H9 (cell line): ENCODE results near the gene PTPRN2. TPM values are rescaled to one million over a fixed set of nuclear protein-coding genes. Genes with fewer than 3 reads are reported as not detected.

Experiments used
- DNase-seq: peaks from one replicate; pipeline ENCODE4 v3.0.0-alpha.2; 2017
- H2AFZ ChIP-seq: one replicate; pipeline ENCODE4 v1.6.1; 2013; ENCODE audit warnings: mild to moderate bottlenecking, low read length, control low read depth, moderate library complexity
- H2AK5ac ChIP-seq: 2 replicates; pipeline ENCODE4 v1.6.1; 2013; ENCODE audit warnings: low read length, control low read depth, mixed read lengths; ENCODE audit not compliant: insufficient read length
- H2BK120ac ChIP-seq: one replicate; pipeline ENCODE4 v1.6.1; 2013; ENCODE audit warnings: low read depth, mild to moderate bottlenecking, low read length, control low read depth, inconsistent platforms; ENCODE audit not compliant: poor library complexity, severe bottlenecking
- H2BK12ac ChIP-seq: 2 replicates; pipeline ENCODE4 v1.6.1; 2013; ENCODE audit warnings: low read length, control low read depth, mixed read lengths, low read depth; ENCODE audit not compliant: insufficient read length
- H2BK15ac ChIP-seq: 2 replicates; pipeline ENCODE4 v1.6.1; 2013; ENCODE audit warnings: low read depth, low read length, control low read depth
- H2BK20ac ChIP-seq: one replicate; pipeline ENCODE4 v1.6.1; 2013; ENCODE audit warnings: low read depth, mild to moderate bottlenecking, low read length, control low read depth, inconsistent platforms; ENCODE audit not compliant: poor library complexity, severe bottlenecking
- H2BK5ac ChIP-seq: 2 replicates; pipeline ENCODE4 v1.6.1; 2013; ENCODE audit warnings: low read length, control low read depth, mixed read lengths; ENCODE audit not compliant: insufficient read length
- H3K14ac ChIP-seq: 2 replicates; pipeline ENCODE4 v1.6.1; 2013; ENCODE audit warnings: low read length, control low read depth; ENCODE audit not compliant: insufficient read depth
- H3K18ac ChIP-seq: 2 replicates; pipeline ENCODE4 v1.6.1; 2013; ENCODE audit warnings: low read depth, mild to moderate bottlenecking, mixed read lengths, low read length, control low read depth; ENCODE audit not compliant: insufficient read length
- H3K23ac ChIP-seq: 2 replicates; pipeline ENCODE4 v1.6.1; 2013; ENCODE audit warnings: low read length, control low read depth, mixed read lengths, low read depth; ENCODE audit not compliant: insufficient read length
- H3K23me2 ChIP-seq: 2 replicates; pipeline ENCODE4 v1.6.1; 2013; ENCODE audit warnings: low read depth, mild to moderate bottlenecking, mixed read lengths, low read length, control low read depth; ENCODE audit not compliant: insufficient read length, poor library complexity, severe bottlenecking
- H3K27ac ChIP-seq: 2 replicates; pipeline ENCODE4 v1.5.1; 2013; ENCODE audit warnings: low read length, control low read depth, mixed read lengths, low read depth; ENCODE audit not compliant: insufficient read length
- H3K27me3 ChIP-seq: 2 replicates; pipeline ENCODE4 v1.6.1; 2013; ENCODE audit warnings: low read length, control low read depth, inconsistent platforms; ENCODE audit not compliant: insufficient read depth
- H3K4ac ChIP-seq: 2 replicates; pipeline ENCODE4 v1.6.1; 2013; ENCODE audit warnings: low read depth, mild to moderate bottlenecking, control low read depth, inconsistent platforms, low read length, moderate library complexity
- H3K4me1 ChIP-seq: 2 replicates; pipeline ENCODE4 v1.6.1; 2013; ENCODE audit warnings: low read length, control low read depth, inconsistent platforms; ENCODE audit not compliant: insufficient read depth
- H3K4me2 ChIP-seq: 2 replicates; pipeline ENCODE4 v1.6.1; 2013; ENCODE audit warnings: low read length, control low read depth, mixed read lengths; ENCODE audit not compliant: insufficient read length, insufficient read depth
- H3K56ac ChIP-seq: 2 replicates; pipeline ENCODE4 v1.6.1; 2013; ENCODE audit warnings: low read depth, mild to moderate bottlenecking, mixed read lengths, low read length, control low read depth; ENCODE audit not compliant: insufficient read length
- H3K79me1 ChIP-seq: 2 replicates; pipeline ENCODE4 v1.6.1; 2013; ENCODE audit warnings: low read depth, mild to moderate bottlenecking, moderate library complexity, low read length, control low read depth, inconsistent platforms; ENCODE audit not compliant: insufficient read depth, poor library complexity, severe bottlenecking
- H3K79me2 ChIP-seq: 2 replicates; pipeline ENCODE4 v1.6.1; 2013; ENCODE audit warnings: low read length, control low read depth, inconsistent platforms; ENCODE audit not compliant: insufficient read depth
- H3K9ac ChIP-seq: 2 replicates; pipeline ENCODE4 v1.6.1; 2013; ENCODE audit warnings: low read length, control low read depth, mixed read lengths; ENCODE audit not compliant: insufficient read length; ENCODE audit errors: extremely low read depth
- H3K9me3 ChIP-seq: one replicate; pipeline ENCODE4 v1.6.1; 2013; ENCODE audit warnings: low read depth, low read length, inconsistent platforms; ENCODE audit not compliant: control insufficient read depth
- H3T11ph ChIP-seq: one replicate; pipeline ENCODE4 v1.6.1; 2013; ENCODE audit warnings: mild to moderate bottlenecking, low read length, control low read depth, inconsistent platforms
- H4K20me1 ChIP-seq: one replicate; pipeline ENCODE4 v1.6.1; 2013; ENCODE audit not compliant: control insufficient read depth, insufficient read length, insufficient read depth
- H4K5ac ChIP-seq: 2 replicates; pipeline ENCODE4 v1.6.1; 2013; ENCODE audit warnings: low read depth, mild to moderate bottlenecking, mixed read lengths, low read length, control low read depth; ENCODE audit not compliant: insufficient read length
- H4K8ac ChIP-seq: replicated peaks from 2 replicates; pipeline ENCODE4 v1.6.1; 2013; ENCODE audit warnings: low read length, control low read depth, mixed read lengths, low read depth; ENCODE audit not compliant: insufficient read length
- H4K91ac ChIP-seq: 2 replicates; pipeline ENCODE4 v1.6.1; 2013; ENCODE audit warnings: low read depth, mild to moderate bottlenecking, moderate library complexity, mixed read lengths, low read length, control low read depth; ENCODE audit not compliant: insufficient read length
- H3K27ac Mint-ChIP-seq, 3 experiments: 2 replicates in 2 of 3; 3 replicates in 1 of 3; pipeline ENCODE4 v1.8.0; 2020 to 2021; ENCODE audit warnings: mixed read lengths in 3 of 3, mild to moderate bottlenecking in 1 of 3, moderate library complexity in 1 of 3
- H3K27me3 Mint-ChIP-seq: 2 replicates; pipeline ENCODE4 v1.8.0; 2021; ENCODE audit warnings: low read depth, mild to moderate bottlenecking, moderate library complexity, mixed read lengths
- H3K36me3 Mint-ChIP-seq, 3 experiments: 2 replicates in 2 of 3; 3 replicates in 1 of 3; pipeline ENCODE4 v1.8.0; 2020 to 2021; ENCODE audit warnings: low read depth in 3 of 3, mixed read lengths in 3 of 3; ENCODE audit not compliant: insufficient read depth in 1 of 3
- H3K4me1 Mint-ChIP-seq, 2 experiments: 2 replicates each; pipeline ENCODE4 v1.8.0; 2020; ENCODE audit warnings: mixed read lengths in 2 of 2
- H3K4me3 Mint-ChIP-seq, 2 experiments: 2 replicates in 1 of 2; 3 replicates in 1 of 2; pipeline ENCODE4 v1.8.0; 2020 to 2021; ENCODE audit warnings: mild to moderate bottlenecking in 2 of 2, mixed read lengths in 2 of 2, moderate library complexity in 1 of 2
- H3K9me3 Mint-ChIP-seq, 2 experiments: 2 replicates in 1 of 2; 3 replicates in 1 of 2; pipeline ENCODE4 v1.8.0; 2020; ENCODE audit warnings: mild to moderate bottlenecking in 2 of 2, mixed read lengths in 2 of 2, moderate library complexity in 1 of 2
- WGBS: extraction: QIAGEN DNeasy Blood & Tissue Kit; methylation state at CpG from one replicate; pipeline ENCODE4 v1.1.7; 2013; ENCODE audit warnings: missing lambda C conversion rate, low lambda C conversion rate, mixed read lengths; ENCODE audit not compliant: insufficient read length; ENCODE audit errors: extremely low coverage; 5-methylcytosine and 5-hydroxymethylcytosine counted together
- total RNA-seq: library from RNA; stranded (reverse); gene quantifications from 2 replicates; pipeline ENCODE4 v1.2.1, GENCODE V29; 2021
- TF ChIP-seq, protein P1 (sequence below): fragments of 200-600 bp; sonication (generic); conservative IDR thresholded peaks from 3 replicates; pipeline ENCODE4 v1.8.0; 2021; ENCODE audit warnings: antibody characterized with exemption, mild to moderate bottlenecking

The PTPRN2 gene
- total RNA-seq, 1 experiment from 2014 or later = 5.2 TPM

DNA sequence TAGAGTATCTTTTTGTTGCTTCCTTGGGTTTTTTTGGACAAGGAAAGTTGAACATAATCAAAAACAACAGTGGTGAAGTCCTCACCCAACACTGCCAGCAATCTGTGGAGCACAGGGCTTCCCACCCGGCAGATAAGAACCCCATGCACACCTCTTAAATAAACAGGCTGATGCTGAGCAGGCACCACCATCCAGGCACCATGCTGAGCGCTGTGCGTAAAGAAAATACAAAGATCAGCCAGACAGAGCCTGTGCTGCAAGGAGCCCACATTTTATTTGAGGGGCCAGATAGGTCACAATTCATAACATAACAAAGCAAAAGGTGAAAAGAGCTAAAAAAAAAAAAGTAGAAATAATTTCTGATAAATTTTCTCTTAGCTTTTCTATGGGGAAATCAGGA lies 231.2 kb downstream of the PTPRN2 start:
- Histone ChIP-seq H2BK15ac (no peak overlapping the region), H3K14ac (no peak overlapping the region), H3K56ac (no peak overlapping the region), H4K91ac (no peak overlapping the region), H3K9me3 (no peaks in the 10 kb centered on the region), H2BK12ac (no peak overlapping the region), H3K79me2 (no peaks in the 10 kb centered on the region), H2BK120ac (no peak overlapping the region), H3K79me1 (no peaks in the 10 kb centered on the region), H3K23me2 (peaks cover 5% of the 10 kb centered on the region), H2AK5ac (no peak overlapping the region), H4K5ac (no peak overlapping the region), H3K4ac (no peak overlapping the region), H4K8ac (no peak overlapping the region), H3T11ph (no peak overlapping the region), H3K27me3 (no peaks in the 10 kb centered on the region; the same call in 1 of the 2 replicates), H3K9ac (no peak overlapping the region), H2AFZ (no peak overlapping the region), H4K20me1 (no peaks in the 10 kb centered on the region), H3K4me2 (no peak overlapping the region), H3K18ac (no peak overlapping the region), H3K27ac (no peak overlapping the region), H2BK20ac (no peak overlapping the region), H3K23ac (no peak overlapping the region), H3K4me1 (no peaks in the 10 kb centered on the region), H2BK5ac (no peak overlapping the region)
- H3K9me3 Mint-ChIP-seq = peaks cover 14 to 16% of the 10 kb centered on the region in 2 experiments
- H3K36me3 Mint-ChIP-seq = peaks cover 5 to 16% (median 5%) of the 10 kb centered on the region in 3 experiments; a peak in 5 of 7 replicates
- no peak overlapping the region for H3K4me3 Mint-ChIP-seq
- no peak for DNase-seq
- WGBS = no CpG with 5 or more reads among the region's 3 CpGs
- TF ChIP-seq, protein P1, sequence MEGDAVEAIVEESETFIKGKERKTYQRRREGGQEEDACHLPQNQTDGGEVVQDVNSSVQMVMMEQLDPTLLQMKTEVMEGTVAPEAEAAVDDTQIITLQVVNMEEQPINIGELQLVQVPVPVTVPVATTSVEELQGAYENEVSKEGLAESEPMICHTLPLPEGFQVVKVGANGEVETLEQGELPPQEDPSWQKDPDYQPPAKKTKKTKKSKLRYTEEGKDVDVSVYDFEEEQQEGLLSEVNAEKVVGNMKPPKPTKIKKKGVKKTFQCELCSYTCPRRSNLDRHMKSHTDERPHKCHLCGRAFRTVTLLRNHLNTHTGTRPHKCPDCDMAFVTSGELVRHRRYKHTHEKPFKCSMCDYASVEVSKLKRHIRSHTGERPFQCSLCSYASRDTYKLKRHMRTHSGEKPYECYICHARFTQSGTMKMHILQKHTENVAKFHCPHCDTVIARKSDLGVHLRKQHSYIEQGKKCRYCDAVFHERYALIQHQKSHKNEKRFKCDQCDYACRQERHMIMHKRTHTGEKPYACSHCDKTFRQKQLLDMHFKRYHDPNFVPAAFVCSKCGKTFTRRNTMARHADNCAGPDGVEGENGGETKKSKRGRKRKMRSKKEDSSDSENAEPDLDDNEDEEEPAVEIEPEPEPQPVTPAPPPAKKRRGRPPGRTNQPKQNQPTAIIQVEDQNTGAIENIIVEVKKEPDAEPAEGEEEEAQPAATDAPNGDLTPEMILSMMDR = no peak
- peaks cover 16 to 25% of the 10 kb centered on the region in 2 experiments for H3K4me1 Mint-ChIP-seq
- peaks cover 38% of the 10 kb centered on the region for H3K27me3 Mint-ChIP-seq
- H3K27ac Mint-ChIP-seq = no peak overlapping the region
